Liver (tissue), 3 donors: ENCODE measurements around the gene MOGAT3.

Source experiments
- TAF1 ChIP-seq: conservative IDR thresholded peaks from 2 replicates; pipeline ENCODE4 v1.6.1; 2016; ENCODE audit warnings: antibody characterized with exemption, mild to moderate bottlenecking
- YY1 ChIP-seq: IDR thresholded peaks from 2 replicates; pipeline ENCODE4 v1.6.1; 2016; ENCODE audit warnings: antibody characterized with exemption, mild to moderate bottlenecking
- TF ChIP-seq, protein P1 (sequence below): IDR thresholded peaks from 2 replicates; pipeline ENCODE4 v1.6.1; 2016; ENCODE audit warnings: antibody characterized with exemption
- TF ChIP-seq, protein P2 (sequence below): fragments of 150-350 bp; IDR thresholded peaks from 2 replicates; pipeline ENCODE4 v1.5.1; 2017; ENCODE audit warnings: improper control_type of control experiment, low read depth, low read length; ENCODE audit not compliant: missing input control
- donor health status: healthy.
- donor health status: healthy.

DNA sequence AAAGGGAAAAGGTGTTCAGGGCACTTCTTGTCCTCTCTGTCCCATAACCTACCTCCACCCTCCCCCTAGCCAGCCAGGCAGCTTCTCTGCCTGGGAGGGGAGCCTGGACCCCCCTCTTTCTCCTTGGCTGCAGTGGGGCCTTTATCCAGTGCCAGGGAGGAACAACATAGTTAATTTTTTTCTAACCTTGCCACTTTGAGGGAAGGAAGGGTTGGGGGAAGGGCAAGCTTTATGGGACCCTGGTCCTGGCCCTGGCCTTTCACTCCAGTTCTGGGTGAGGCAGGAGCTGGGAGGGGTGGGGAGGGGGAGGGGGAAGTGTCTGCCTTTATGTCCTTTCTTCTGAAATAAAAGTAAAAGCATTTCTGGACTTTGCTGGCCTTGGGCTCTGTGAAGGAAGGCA is 39.9 kb downstream of the MOGAT3 start:
- TF ChIP-seq, protein P1, sequence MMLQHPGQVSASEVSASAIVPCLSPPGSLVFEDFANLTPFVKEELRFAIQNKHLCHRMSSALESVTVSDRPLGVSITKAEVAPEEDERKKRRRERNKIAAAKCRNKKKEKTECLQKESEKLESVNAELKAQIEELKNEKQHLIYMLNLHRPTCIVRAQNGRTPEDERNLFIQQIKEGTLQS = no peak
- TF ChIP-seq, protein P2, sequence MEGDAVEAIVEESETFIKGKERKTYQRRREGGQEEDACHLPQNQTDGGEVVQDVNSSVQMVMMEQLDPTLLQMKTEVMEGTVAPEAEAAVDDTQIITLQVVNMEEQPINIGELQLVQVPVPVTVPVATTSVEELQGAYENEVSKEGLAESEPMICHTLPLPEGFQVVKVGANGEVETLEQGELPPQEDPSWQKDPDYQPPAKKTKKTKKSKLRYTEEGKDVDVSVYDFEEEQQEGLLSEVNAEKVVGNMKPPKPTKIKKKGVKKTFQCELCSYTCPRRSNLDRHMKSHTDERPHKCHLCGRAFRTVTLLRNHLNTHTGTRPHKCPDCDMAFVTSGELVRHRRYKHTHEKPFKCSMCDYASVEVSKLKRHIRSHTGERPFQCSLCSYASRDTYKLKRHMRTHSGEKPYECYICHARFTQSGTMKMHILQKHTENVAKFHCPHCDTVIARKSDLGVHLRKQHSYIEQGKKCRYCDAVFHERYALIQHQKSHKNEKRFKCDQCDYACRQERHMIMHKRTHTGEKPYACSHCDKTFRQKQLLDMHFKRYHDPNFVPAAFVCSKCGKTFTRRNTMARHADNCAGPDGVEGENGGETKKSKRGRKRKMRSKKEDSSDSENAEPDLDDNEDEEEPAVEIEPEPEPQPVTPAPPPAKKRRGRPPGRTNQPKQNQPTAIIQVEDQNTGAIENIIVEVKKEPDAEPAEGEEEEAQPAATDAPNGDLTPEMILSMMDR = no peak
- TF ChIP-seq YY1 = no peak
- TF ChIP-seq TAF1 = no peak
